ENCODE measurements around the gene NLRP9.
A peak's percentile ranks its signal among the peaks of the same experiment; 100 is the strongest.
"Not testable (repeated sequence)": the region's sequence is repeated elsewhere in the genome, so short reads cannot be mapped to it uniquely, and the experiment has no call there.

Gene NLRP9

DNA sequence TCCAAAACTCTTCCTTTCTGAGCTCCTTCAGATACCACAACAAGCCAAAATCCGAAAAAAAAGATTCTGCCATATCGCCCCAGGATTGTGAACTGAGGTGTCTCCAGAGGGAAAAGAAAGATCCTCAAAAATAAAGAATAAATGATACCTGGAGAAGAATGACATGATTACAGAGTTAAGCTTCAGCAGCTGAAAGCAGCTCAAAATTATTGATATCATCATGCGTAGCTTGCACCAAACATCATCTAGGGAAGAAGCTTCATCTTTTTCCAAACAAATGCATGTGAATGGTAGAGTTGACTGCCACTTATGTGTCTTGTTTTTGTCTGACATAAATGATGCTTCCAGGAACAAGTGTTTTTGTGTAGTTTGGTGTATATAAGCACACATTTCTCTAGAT, at the start of gene NLRP9:
Gene NLRP9, minus strand, starts transcription at position 101 of the 400 bp plus-strand sequence. Its CDS starts 28 bp downstream, at position 73.
- DNase-seq = no peak

DNA sequence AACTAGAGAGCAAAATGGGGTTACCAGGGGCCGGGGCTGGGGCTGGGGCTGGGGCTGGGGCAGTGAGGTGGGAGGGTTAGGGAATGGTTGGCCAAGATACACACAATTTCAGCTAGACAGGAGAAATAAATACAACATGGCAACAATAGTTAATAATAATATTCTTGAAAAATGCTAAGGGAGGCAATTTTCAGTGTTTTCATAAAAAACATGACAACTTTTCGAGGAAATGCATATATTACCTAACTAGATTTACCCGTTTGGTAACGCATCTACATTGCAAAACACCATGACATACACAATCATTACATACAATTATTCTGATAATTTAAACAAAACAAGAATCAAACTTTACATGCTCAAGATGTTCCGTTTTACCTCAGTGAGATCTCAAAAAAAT, 42.9 kb upstream of the NLRP9 start:
- DNase-seq = no peak

DNA sequence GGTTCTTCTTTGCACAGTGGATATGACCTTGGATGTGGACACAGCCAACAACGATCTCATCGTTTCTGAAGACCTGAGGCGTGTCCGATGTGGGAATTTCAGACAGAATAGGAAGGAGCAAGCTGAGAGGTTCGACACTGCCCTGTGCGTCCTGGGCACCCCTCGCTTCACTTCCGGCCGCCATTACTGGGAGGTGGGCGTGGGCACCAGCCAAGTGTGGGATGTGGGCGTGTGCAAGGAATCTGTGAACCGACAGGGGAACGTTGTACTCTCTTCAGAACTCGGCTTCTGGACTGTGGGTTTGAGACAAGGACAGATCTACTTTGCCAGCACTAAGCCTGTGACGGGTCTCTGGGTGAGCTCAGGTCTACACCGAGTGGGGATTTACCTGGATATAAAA, 40.1 kb upstream of the NLRP9 start:
- DNase-seq = no peak

DNA sequence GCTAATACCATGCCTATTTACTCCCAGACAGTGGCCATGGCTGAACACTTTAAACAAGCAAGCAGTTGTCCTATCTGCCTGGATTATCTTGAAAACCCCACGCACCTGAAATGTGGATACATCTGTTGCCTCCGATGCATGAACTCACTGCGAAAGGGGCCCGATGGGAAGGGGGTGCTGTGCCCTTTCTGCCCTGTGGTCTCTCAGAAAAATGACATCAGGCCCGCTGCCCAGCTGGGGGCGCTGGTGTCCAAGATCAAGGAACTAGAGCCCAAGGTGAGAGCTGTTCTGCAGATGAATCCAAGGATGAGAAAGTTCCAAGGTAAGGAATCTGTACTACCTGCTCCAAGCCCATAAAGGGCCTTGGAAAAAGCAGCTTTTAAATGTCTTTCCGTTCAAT, 39.3 kb upstream of the NLRP9 start:
- no peak for DNase-seq

DNA sequence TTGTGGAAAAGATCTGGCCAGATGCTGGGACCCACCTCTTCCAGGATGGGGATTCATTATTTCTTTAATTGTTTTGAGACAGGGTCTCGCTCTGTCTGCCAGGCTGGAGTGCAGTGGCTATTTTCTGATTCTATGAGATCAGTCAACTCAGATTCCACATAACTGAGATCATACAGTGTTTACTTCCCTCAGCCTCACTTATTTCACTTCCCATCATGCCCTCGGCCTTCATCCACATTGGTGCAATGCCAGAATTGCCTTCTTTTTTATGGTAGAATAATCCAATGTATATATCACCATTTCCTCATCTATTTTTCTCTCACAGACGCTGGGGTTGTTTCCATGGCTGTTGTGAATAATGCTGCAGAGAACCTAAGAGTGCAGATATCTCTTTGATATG, 31.4 kb upstream of the NLRP9 start:
- not testable (repeated sequence) for DNase-seq

DNA sequence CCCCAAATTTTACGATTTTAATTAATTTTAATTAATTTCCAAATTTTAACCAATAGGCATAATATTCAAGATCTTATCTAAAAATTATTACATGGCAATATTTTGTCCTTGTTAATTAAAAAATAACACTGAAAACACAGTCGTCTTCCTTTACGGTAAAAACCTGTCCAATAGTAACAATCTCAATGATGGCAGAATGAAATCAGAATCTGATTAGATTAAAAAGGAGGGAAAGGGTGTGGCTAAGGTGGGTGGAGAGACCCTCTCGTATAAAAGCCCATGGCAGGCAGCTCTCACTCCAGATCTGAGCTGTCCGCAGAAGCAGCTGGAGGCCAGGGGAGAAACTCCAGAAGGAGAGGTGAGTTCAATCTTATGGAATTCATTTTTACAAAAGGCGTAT, 30.6 kb upstream of the NLRP9 start, which contains the start of gene RFPL4AL1:
Gene RFPL4AL1, plus strand, starts transcription at position 301 of the 400 bp plus-strand sequence. CDS start 2,687 bp downstream, outside the sequence.
- not testable (repeated sequence) for DNase-seq

DNA sequence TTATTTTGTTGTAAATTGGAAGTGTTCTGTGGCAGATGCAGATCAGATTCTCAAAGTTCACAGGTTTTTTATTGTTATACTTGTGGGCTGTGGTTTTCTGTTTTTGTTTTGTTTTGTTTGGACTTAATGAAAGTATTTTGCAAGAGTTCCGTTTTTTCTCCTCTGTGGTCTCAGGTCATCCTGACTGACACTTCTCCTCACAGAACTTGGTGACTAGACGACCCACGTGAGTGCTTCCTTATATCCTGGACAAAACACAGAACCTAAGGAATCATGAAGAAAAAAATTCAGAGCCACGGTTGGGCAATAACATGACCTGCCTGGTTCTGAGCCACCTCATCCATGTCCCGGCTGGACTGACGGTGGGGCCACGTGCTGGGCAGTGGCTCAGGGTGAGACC, 28.3 kb upstream of the NLRP9 start:
- DNase-seq = no peak

DNA sequence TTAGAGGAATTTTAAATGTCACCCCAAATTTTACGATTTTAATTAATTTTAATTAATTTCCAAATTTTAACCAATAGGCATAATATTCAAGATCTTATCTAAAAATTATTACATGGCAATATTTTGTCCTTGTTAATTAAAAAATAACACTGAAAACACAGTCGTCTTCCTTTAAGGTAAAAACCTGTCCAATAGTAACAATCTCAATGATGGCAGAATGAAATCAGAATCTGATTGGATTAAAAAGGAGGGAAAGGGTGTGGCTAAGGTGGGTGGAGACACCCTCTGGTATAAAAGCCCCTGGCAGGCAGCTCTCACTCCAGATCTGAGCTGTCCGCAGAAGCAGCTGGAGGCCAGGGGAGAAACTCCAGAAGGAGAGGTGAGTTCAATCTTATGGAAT, 20.6 kb upstream of the NLRP9 start, which contains the start of gene RFPL4A:
Gene RFPL4A, plus strand, starts transcription at position 301 of the 400 bp plus-strand sequence. CDS start 2,704 bp downstream, outside the sequence.
- not testable (repeated sequence) for DNase-seq

DNA sequence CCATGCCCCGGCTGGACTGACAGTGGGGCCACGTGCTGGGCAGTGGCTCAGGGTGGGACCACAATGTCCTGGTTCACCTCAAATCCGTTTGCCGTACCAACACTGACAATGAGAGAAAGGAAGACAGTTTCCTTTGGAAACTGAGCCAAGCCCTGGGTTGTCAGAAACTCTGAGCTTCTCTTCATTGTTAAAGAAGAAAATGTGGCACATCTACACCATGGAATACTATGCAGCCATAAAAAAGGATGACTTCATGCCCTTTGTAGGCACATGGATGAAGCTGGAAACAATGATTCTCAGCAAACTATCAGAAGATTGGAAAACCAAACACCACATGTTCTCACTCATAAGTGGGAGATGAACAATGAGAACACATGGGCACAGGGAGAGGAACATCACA, 18.6 kb upstream of the NLRP9 start:
- not testable (repeated sequence) for DNase-seq

DNA sequence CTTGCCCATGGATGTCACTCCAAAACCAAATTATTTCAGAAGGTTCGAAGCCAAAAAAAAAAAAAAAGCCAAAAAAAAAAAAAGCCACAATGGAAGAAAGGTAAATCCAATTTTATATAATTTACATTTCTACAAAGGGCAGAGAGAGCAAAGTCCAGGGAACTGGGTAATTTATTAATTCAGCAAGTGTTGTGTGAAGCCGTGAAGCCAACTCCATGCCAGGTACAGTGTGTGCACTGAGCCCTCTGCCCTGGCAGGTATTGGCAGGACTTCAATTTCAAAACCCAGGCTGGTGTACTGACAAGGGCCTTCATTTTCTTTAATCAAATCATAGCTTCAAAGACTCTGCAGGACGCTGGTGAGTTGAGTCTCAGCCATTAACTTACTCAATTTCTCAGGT, 15.2 kb upstream of the NLRP9 start:
- DNase-seq = no peak

DNA sequence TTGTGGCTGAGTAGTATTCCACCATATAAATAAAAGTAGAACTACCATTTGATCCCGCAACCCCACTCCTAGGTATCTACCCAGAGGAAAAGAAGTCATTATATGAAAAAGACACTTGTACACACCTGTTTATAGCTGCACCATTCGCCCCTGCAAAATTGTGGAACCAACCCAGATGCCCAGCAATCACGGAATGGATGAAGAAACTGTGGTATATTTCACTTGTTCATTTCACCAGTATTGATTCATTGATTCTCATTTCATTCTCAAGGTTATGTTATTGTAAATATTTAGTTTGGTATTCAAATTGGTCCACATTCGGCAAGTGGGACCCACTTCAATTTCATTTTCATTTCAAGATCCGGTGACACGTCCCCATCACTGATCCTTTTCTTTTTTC, 12.5 kb upstream of the NLRP9 start:
- no peak for DNase-seq

DNA sequence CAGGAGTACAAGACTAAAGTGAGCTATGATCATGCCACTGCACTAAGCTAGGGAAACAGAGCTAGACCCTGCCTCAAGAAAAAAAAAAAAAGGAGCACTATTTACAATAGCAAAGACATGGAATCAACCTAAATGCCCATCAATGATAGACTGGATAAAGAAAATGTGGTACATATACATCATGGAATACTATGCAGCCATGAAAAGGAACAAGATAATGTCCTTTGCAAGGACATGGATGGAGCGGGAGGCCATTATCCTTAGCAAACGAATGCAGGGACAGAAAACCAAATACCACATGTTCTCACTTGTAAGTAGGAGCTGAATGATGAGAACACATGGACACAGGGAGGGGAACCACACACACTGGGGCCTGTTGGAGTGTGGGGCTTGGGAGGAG, 7.8 kb downstream of the NLRP9 start:
- not testable (repeated sequence) for DNase-seq

DNA sequence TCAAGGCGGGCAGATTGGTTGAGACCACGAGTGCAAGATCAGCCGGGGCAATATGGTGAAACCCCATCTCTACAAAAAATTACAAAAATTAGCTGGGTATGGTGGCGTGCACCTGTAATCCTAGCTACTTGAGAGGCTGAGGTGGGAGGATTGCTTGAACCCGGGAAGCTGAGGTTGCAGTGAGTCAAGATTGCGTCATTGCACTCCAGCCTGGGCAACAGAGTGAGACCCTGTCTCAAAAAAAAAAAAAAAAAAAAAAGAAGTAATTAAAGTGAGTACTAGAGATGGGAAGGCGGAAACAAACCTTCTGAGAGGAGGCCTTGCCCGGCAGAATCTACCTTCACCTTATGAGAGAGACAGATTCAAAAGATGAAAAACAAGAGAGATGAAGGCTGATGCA, 14.7 kb downstream of the NLRP9 start:
- DNase-seq = no peak

DNA sequence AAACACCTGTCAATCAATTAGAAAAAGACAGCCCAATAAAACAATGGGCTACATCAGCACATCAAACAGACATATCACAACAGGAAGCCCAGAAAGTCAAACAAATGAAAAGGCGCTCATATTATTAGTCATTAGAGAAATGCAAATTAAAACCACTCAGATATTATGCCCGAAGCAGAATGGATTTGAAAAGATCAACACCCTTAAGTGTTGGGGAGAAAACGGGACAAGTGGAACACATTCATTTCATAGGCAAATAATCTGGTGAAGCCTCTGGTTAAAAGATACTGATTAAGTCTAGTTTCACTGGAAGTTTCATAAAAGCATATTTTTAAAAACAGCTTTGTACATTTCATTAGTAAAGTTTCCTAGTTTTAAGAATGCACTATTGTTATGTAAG, 17.4 kb downstream of the NLRP9 start:
- DNase-seq = no peak

DNA sequence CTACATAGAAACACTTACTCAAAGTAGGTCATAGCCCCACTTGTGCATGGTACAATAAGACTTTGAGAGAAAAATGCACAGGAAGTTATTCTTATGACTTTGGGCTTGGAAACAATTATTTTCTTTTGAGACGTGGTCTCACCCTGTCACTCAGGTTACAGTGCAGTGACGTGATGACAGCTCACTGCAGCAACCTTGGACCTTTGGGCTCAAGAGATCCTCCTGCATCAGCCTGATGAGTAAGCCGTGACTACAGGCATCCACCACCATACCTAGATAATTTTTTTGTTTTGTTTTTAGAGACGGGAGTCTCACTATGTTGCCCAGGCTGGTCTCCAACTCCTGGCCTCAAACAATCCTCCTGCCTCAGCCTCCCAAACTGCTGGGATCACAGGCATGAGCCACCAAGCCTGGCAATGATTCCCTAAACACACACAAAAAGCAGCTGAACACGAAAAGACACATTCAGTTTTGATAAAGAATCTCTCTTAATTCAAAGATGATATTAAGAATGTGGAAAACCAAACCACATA, 17.9 kb downstream of the NLRP9 start:
- no peak for DNase-seq

DNA sequence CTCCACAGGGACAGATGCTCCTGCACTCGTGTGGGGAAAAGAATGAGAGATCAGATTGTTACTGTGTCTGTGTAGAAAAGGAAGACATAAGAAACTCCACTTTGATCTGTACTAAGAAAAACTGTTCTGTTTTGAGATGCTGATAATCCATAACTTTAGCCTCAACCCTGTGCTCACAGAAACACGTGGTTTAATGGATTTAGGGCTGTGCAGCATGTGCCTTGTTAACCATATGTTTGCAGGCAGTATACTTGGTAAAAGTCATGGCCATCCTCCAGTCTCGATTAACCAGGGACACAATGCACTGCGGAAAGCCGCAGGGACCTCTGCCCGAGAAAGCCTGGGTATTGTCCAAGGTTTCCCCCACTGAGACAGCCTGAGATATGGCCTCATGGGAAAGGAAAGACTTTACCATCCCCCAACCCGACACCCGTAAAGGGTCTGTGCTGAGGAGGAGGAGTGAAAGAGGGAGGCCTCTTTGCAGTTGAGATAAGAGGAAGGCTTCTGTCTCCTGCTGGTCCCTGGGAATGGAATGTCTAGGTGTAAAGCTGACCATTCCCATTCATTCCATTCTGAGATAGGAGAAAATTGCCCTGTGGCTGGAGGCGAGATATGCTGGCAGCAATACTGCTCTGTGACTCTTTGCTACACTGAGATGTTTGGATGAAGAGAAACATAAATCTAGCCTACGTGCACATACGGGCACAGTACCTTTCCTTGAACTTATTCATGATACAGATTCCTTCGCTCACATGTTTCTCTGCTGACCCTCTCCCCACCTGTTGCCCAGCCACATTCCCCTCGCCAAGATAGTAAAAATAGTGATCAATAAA, 20.1 kb downstream of the NLRP9 start:
- not testable (repeated sequence) for DNase-seq

DNA sequence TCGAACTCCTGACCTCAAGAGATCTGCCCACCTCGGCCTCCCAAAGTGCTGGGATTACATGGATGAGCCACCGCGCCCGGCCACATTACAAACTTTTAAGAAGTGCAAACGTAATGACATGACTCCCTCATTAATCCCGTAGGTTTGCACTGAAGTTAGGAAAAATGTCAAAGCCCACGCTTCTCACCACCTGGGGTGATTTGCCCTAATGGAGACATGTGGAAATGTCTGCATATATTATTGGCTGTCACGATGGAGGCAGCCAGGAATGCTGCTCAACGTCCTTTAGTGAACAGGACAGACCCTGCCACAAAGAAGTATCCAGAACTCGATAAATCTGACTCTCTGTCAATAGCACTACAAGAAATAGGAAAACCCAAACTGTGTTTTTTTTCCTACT, 21.0 kb downstream of the NLRP9 start:
- DNase-seq = no peak

DNA sequence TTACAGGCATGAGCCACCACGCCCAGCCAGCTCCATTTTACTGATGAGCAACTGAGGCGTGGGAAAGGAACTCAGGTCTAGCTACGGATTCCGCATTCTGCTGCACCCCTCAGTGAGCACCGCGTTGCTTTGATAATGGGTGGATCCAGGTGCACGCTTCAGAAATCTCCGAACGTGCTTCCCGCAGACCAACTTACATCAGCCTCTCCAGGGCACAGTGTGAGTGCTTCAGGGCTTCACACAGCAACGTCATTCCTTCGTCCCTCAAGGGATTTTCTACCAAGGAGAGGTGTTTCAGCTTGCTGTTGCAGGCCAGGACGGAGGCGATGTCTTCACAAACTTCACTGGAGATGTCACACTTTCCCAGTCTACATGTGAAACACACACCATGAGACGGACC, 21.7 kb downstream of the NLRP9 start:
- no peak for DNase-seq

DNA sequence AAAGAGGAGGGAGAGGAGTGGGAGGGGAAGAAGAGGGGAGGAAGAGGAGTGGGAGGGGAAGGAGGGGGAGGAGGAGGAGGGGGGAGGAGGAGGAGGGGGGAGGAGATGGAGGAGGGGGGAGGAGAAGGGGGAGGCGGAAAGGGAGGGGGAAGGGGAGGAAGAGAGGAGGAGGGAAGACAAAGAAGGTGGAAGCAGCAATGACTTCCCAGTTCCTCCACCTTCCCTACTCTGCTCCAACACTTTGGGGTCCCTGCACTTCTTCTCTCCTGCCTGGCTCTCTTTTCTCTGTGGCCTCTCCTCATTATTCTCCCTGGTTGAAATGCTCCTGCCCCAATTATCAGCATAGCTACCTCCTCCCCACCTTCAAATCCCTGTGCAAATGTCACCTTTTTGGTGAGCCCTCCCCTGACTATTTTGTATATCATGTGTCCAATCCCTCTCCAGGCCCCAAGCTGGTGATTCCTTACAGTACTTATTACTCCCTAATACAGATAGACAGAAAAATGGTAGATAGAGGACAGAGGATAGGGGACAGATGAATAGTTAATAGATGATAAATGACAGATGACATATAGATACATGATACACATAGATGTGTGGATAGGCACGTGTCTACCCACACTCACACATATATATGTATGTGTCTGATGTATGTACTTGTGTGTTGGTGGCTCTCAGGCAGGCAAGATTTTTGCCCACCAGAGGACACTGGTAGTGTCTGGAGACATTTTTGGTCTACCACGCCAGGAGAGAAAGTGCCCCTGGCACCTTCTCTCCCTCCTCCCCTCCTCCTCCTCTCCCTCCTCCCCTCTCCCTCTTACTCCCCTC, 25.2 kb downstream of the NLRP9 start:
- no peak for DNase-seq

DNA sequence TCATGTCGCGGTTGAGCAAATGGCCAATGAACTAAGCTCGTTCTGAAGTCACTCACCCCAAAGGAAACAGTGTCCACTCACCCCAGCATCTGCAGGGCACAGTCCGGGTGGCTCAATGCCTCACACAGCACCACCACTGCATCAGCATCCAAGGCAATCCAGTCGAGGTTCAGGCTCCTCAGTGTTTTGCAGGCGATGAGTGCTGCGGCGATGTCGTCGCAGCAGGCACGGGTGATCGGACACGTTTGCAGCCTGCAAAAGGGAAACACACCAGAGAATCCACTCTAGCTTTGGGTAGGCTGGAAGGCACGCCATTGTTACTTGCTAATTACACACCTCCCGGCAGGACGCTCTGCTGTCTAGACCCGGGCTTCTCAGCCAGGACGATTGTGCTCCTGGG, 26.5 kb downstream of the NLRP9 start:
- DNase-seq = no peak

DNA sequence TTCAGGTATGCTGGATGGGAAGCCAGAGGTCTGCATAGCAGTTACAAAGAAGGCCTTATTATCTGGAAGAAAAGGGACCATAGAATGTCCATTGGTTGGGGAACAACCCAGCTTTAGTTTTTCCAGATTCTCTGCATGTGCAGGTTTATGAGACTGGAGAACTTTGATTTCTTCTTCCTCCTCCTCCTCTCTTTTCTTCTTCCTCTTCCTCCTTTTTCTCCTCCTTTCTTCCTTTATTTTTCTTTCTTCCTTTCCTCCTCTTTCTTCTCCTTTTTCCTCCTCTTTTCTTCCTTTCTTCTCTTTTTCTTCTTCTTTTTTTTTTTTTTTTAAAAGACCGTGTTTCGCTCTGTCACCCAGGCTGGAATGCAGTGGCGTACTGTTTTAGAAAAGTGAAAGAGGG, 32.2 kb downstream of the NLRP9 start:
- DNase-seq = no peak

DNA sequence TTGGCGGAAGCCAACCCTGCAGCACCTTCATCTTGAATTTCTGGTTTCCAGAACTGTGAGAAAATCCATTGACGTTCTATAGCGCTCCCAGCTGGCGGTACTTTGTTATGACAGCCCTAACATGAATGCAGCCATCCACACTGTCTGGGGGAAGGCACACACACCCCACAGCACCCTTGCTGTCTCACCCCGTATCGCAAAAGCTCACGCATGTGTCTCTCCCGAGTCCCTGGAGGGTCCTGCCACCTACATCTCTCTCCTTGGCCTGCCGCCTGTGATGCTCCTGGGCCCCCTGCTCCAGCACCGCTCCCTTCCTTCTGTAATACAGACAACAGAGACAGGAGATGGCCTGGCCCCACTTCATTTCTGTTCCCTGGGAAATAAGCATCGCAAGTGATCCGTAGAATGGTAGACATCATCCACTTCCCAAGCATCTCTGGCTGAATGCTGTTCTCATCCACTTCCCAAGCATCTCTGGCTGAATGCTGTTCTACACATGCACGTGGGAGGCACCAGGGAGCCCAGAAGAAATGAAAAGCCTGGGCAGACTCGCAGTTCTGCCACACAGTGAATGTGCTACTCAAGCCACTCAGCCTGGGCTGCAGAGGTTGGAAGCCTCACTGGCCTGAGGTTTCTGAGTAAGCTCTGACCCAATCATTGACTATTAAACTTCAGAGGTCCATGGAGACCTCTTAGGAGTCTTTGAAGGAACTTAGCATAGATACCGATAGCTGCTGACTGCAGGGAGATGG, 33.5 kb downstream of the NLRP9 start:
- DNase-seq = no peak

DNA sequence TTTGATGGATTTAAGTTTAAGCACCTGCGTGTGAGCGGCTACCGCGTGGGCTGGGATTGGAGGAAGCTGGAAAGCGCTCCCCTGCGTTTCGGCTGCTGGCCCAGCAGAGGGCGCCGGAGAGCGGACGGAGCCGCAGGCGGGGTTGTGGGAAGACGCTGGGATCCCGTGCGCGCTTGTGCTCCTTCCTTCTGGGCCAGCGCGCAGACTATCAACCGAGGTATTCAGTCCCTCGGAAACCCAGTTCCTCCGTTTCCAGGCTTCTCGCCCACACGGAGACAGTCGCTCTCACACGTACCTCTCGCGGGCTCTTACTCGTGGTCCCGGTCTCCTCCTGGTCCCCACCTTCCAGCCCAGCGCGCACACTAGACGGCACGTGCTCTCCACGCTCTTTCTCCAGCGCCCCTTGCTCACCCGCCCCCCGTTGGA, 34.4 kb downstream of the NLRP9 start:
- DNase-seq = peak in 1 of 2 donors; percentile 37

Data from activated CD4-positive, alpha-beta T cell treated with anti-CD3 and anti-CD28 coated beads for 4 hours (primary cell).